GM23248 (cell line): ENCODE data around the gene NRF1. TPM values are rescaled to one million over a fixed set of nuclear protein-coding genes. Genes with fewer than 3 reads are reported as not detected.
A peak's percentile ranks its signal among the peaks of the same experiment; 100 is the strongest.

ENCODE experiments used
- DNase-seq: peaks from one replicate; pipeline ENCODE4 v3.0.0-alpha.2; 2015
- H2AFZ ChIP-seq: fragments of 200-600 bp; sonication (generic); 2 replicates; pipeline ENCODE4 v1.6.1; 2016; ENCODE audit warnings: antibody characterized with exemption
- H3F3A ChIP-seq: fragments of 200-600 bp; sonication (generic); 2 replicates; pipeline ENCODE4 v1.6.1; 2016; ENCODE audit warnings: mild to moderate bottlenecking, antibody characterized with exemption, mixed run types; ENCODE audit not compliant: insufficient read depth
- H3K27ac ChIP-seq: fragments of 200-600 bp; sonication (generic); 2 replicates; pipeline ENCODE4 v1.5.1; 2016; ENCODE audit warnings: mild to moderate bottlenecking
- H3K27me3 ChIP-seq: fragments of 200-600 bp; sonication (generic); replicated peaks from 2 replicates; pipeline ENCODE4 v1.6.1; 2016; ENCODE audit warnings: mild to moderate bottlenecking; ENCODE audit not compliant: insufficient read depth
- H3K36me3 ChIP-seq: fragments of 200-600 bp; sonication (generic); 2 replicates; pipeline ENCODE4 v1.6.1; 2016; ENCODE audit warnings: low read depth, mild to moderate bottlenecking
- H3K4me1 ChIP-seq: fragments of 200-600 bp; sonication (generic); 2 replicates; pipeline ENCODE4 v1.6.1; 2016; ENCODE audit warnings: mild to moderate bottlenecking; ENCODE audit not compliant: insufficient read depth
- H3K4me2 ChIP-seq: fragments of 200-600 bp; sonication (generic); one replicate; pipeline ENCODE4 v1.6.1; 2016; ENCODE audit warnings: mild to moderate bottlenecking; ENCODE audit not compliant: unreplicated experiment
- H3K4me3 ChIP-seq: fragments of 200-600 bp; sonication (generic); 2 replicates; pipeline ENCODE4 v1.5.1; 2016; ENCODE audit warnings: mild to moderate bottlenecking
- H3K79me2 ChIP-seq: fragments of 200-600 bp; sonication (generic); 2 replicates; pipeline ENCODE4 v1.6.1; 2016; ENCODE audit warnings: mild to moderate bottlenecking; ENCODE audit not compliant: insufficient read depth
- H3K9ac ChIP-seq: fragments of 200-600 bp; sonication (generic); 2 replicates; pipeline ENCODE4 v1.6.1; 2016; ENCODE audit warnings: mild to moderate bottlenecking
- H3K9me2 ChIP-seq: fragments of 200-600 bp; sonication (generic); 2 replicates; pipeline ENCODE4 v1.6.1; 2016; ENCODE audit warnings: mixed run types, mild to moderate bottlenecking, moderate library complexity; ENCODE audit not compliant: insufficient read depth
- H3K9me3 ChIP-seq: fragments of 200-600 bp; sonication (generic); one replicate; pipeline ENCODE4 v1.6.1; 2017; ENCODE audit warnings: low read depth
- H4K20me1 ChIP-seq: fragments of 200-600 bp; sonication (generic); 2 replicates; pipeline ENCODE4 v1.6.0; 2016; ENCODE audit not compliant: insufficient read depth
- EZH2 ChIP-seq: fragments of 200-600 bp; sonication (generic); IDR thresholded peaks from 2 replicates; pipeline ENCODE4 v1.6.1; 2018; ENCODE audit warnings: antibody characterized with exemption, mild to moderate bottlenecking; ENCODE audit not compliant: insufficient read depth, poor library complexity, severe bottlenecking
- EZH2phosphoT487 ChIP-seq: fragments of 200-600 bp; sonication (generic); IDR thresholded peaks from 2 replicates; pipeline ENCODE4 v1.6.1; 2018; ENCODE audit warnings: antibody characterized with exemption, moderate library complexity, mild to moderate bottlenecking, low read depth; ENCODE audit not compliant: insufficient read depth
- WGBS, 2 experiments: methylation state at CpG; one replicate each; pipeline ENCODE4 v1.1.6; 2015 to 2017; ENCODE audit warnings: low lambda C conversion rate in 2 of 2, low coverage in 1 of 2; ENCODE audit errors: missing lambda C conversion rate in 2 of 2; 5-methylcytosine and 5-hydroxymethylcytosine counted together
- in situ Hi-C: fragments of 300-500 bp; cut with MboI; formaldehyde crosslinking; loops from 2 replicates; pipeline ENCODE4 v1.15.0; 2020
- polyA plus RNA-seq: library from polyadenylated mRNA; unstranded; fragments of >200 nt; fragmentation: Nextera tagmentation; extraction: Ambion mirVana; gene quantifications from 2 replicates; pipeline ENCODE4 v1.2.1, GENCODE V29; 2016
- total RNA-seq: library from RNA; depleted of rRNA; stranded (reverse); fragments of >200 nt; shearing (Covaris generic); gene quantifications from 2 replicates; pipeline ENCODE4 v1.2.3, GENCODE V29; 2014

The NRF1 gene
- total and polyA plus RNA-seq, 2 experiments from 2014 or later, result 3.5 to 11.1 TPM

DNA sequence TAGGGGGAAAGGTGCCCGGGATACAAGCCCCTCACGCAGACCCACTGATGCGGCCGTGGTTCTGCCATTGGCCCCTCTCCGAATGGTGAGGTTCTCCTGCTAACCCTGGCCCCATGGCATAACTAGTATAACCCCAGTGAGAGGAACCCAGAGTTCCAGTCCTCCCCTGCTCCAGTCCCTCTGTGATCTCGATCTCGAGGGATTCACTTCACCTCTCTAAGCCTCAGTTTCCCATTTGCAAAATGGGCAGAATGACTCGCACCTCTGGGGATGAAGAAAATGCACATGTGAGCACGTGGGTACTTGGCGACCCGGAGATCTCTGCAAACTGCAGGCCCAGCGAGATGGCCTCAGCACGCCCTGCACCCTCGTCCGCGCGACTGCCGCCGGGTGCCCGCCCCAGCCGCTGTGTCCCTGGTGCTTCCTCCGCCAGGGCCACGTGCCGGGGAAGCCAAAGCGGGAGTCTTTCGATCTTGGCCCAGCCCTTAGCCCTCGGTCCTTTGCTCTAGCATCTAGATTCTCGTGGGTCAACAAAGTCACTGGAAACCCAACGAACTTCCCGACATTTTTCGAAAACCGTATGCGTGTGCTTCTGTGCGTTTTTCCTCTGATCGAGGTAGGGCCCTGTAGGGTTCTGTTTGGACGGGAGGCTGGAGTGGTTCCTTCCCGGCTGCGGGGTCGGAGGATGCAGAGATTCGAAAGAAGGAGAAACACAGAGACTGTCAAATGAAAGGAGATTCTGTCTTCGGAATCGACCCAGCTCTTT, 171.5 kb downstream of the NRF1 start:
- Histone ChIP-seq H4K20me1 (no peaks in the 10 kb centered on the region), H3K4me1 (no peaks in the 10 kb centered on the region), H3K4me2 (no peak overlapping the region), H3K27ac (no peak overlapping the region), H3K9ac (no peak overlapping the region), H3F3A (no peaks in the 10 kb centered on the region), H3K79me2 (no peaks in the 10 kb centered on the region), H3K36me3 (no peaks in the 10 kb centered on the region), H3K27me3 (peaks cover 91% of the 10 kb centered on the region), H3K9me3 (no peaks in the 10 kb centered on the region), H3K4me3 (no peak overlapping the region), H2AFZ (no peak overlapping the region), H3K9me2 (no peaks in the 10 kb centered on the region)
- TF ChIP-seq EZH2phosphoT487 (peak; percentile 73; the same call in 1 of the 2 replicates), EZH2 (peak; percentile 99)
- DNase-seq, result no peak
- in situ Hi-C loops, result no loop called here
- 5 to 7% methylated on average over 42 of the region's 42 CpGs for WGBS, 2 experiments

DNA sequence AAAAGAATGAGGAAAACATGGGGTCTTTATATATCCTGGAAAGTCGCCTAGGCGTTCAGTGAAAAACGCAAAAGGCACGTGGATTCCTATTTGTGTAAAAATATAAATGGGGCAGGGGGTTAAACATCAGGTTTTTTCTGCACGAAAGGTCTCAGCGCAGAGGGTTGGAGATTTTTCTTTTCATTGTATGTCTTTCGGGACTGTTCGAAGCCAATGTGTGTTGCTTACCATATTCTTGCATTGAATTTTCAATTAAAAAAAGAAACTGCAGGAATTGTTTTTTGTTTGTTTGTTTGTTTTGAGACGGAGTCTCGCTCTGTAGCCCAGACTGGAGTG, 172.0 kb downstream of the NRF1 start:
- Histone ChIP-seq H3K36me3 (no peaks in the 10 kb centered on the region), H3K27me3 (peaks cover 86% of the 10 kb centered on the region), H3K79me2 (no peaks in the 10 kb centered on the region), H4K20me1 (no peaks in the 10 kb centered on the region), H3F3A (no peaks in the 10 kb centered on the region), H3K27ac (no peak overlapping the region), H3K9me3 (no peaks in the 10 kb centered on the region), H3K4me3 (no peak overlapping the region), H2AFZ (no peak overlapping the region), H3K9me2 (no peaks in the 10 kb centered on the region), H3K4me2 (no peak overlapping the region), H3K9ac (no peak overlapping the region), H3K4me1 (no peaks in the 10 kb centered on the region)
- in situ Hi-C loops, result no loop called here
- DNase-seq, result no peak
- WGBS, 2 experiments, result 9% methylated on average over 10 of the region's 10 CpGs
- TF ChIP-seq EZH2phosphoT487 (peak; percentile 65; the same call in 1 of the 2 replicates), EZH2 (peak; percentile 95)

- Histone ChIP-seq H3K27ac (no peak overlapping the region), H3K9me2 (no peaks in the 10 kb centered on the region), H3K27me3 (peaks cover 78% of the 10 kb centered on the region), H3K4me1 (no peaks in the 10 kb centered on the region), H2AFZ (no peak overlapping the region), H3K9me3 (no peaks in the 10 kb centered on the region), H3K9ac (no peak overlapping the region), H3K79me2 (no peaks in the 10 kb centered on the region), H4K20me1 (no peaks in the 10 kb centered on the region), H3F3A (no peaks in the 10 kb centered on the region), H3K4me2 (no peak overlapping the region), H3K36me3 (no peaks in the 10 kb centered on the region), H3K4me3 (no peak overlapping the region)
- 21 to 24% methylated on average over 25 of the region's 25 CpGs for WGBS, 2 experiments
- DNase-seq, result no peak
- in situ Hi-C loops, result no loop called here
- TF ChIP-seq EZH2, result no peak
- TF ChIP-seq EZH2phosphoT487, result no peak
Measured at GRCh38 chr7:129784437-129784782, 172.9 kb downstream of the NRF1 start.

DNA sequence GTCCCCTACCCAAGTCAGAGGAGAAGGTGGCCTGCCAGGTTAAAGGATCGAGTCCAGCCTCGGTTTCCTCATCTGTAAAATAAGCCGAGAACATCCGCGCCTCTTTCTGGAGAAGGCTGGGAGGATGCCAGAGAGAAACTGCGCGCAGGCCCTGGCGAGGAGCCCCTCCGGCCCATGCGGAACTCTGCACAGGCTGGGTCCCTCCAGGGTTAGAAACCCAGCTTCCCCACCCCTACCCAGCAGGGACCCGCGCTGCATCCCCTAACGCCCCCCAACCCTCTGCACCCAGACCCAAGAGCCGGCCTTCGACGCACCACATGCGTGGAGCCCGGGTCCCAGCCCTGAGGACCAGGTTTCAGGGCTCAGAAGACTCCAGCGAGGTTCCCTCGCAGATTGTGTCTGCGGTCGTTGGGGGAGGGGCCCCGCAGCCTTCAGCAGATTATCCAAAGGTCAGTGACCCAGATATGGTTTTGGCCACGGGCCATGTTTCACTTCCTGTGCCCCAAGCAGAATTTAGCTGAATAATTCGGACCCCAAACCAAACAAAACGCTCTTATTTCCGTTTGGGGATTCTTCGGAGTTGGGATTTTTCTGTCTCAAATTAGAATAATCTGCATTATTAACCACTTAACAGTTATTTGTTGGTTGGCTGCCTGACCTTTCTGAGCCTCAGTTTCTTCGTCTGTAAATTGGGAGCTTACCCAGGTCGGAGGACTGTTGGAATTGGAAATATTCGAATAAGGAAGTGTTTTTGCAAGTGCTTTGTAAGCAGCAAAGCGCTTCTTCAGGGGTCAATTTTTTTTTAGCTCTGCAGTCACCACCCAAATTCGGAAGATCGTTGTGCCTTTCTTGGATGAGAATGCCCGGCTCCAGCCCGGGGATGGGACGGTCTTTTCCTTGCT, 173.5 kb downstream of the NRF1 start:
- Histone ChIP-seq H3K4me1 (no peaks in the 10 kb centered on the region), H3K4me2 (no peak overlapping the region), H3K9me2 (no peaks in the 10 kb centered on the region), H3K27me3 (peaks cover 73% of the 10 kb centered on the region), H3K4me3 (no peak overlapping the region), H3K9ac (no peak overlapping the region), H4K20me1 (no peaks in the 10 kb centered on the region), H3K36me3 (no peaks in the 10 kb centered on the region), H3F3A (0 out of 2 replicates have a peak, but pooled peaks cover 6% of the 10 kb centered on the region), H3K79me2 (no peaks in the 10 kb centered on the region), H3K9me3 (no peaks in the 10 kb centered on the region), H3K27ac (no peak overlapping the region), H2AFZ (no peak overlapping the region)
- DNase-seq, result no peak
- 5 to 6% methylated on average over 35 to 37 of the region's 37 CpGs for WGBS, 2 experiments
- in situ Hi-C loops, result no loop called here
- peak; percentile 82 for TF ChIP-seq EZH2phosphoT487
- TF ChIP-seq EZH2, result peak; percentile 96
